DMS153 treated with DMSO at 0.1 percent for 48 hours (cell line): ENCODE measurements around the gene CEP170.

Experiments
- DNase-seq: peaks from one replicate; lab custom pipeline; 2025; ENCODE audit not compliant: unreplicated experiment; lab: John Stamatoyannopoulos, UW

The CEP170 gene

DNA sequence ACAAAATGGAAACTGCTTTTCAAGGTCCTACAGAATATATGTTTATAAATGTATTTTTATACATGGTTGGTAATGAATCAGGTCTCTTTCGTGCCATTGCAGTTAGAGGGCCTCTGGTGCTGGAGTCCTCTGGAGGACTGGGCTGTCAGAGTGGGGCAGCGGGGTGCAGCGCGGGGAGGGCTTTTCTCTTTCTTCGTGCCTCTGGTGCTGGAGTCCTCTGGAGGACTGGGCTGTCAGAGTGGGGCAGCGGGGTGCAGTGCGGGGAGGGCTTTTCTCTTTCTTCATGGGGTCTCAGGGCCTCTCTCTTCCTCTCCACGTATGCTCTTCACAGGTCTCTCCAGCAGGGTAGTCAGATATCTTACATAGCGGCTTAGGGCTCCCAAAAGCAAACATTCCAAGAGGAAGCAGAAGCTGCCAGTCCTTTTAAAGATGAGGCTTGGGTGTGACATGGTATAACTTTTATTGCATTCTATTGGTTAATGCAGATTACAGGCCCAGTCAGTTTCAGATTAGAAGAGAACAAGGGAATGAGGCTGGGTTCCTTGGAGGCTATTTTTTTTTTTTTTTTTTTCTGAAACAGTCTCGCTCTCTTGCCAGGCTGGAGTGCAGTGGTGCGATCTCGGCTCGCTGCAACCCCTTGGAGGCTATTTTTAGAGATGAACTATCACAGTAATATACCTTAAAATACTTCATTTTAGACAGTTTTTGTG is 13.8 kb upstream of the CEP170 start:
- no peak for DNase-seq

DNA sequence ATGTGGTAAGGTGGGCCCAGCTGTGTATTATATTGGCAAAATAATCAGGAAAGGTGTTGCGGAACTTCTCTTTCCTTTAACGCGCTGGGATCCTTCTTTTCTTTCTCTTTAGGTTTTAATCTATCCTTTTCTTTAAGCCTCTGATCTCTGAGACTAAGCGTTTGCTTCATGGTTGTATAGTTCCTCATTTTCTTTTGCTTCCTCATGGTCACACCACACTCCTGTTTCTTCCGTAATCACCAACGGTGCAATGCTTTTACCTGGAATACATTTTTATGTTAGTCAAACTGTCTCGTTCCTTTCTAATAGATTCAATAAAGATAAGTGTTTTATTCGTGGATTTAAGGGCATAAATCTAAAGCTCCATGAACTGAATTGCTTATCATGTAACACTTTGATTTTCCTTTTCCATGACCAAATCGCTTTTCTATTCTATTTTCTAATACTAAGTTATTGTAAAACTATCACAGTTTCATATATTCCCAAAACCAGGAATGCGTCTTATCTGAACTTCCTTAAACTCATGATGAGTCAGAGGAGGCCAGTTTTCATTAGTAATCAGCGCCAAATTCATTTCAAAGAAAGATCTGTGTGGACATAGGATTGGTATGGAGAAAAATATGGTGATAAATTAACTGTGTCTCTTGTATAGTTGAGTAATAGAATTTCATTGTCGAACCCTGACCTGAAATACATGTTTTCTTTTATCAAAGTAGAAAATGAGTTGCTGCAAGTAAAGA is 13.0 kb upstream of the CEP170 start:
- no peak for DNase-seq

DNA sequence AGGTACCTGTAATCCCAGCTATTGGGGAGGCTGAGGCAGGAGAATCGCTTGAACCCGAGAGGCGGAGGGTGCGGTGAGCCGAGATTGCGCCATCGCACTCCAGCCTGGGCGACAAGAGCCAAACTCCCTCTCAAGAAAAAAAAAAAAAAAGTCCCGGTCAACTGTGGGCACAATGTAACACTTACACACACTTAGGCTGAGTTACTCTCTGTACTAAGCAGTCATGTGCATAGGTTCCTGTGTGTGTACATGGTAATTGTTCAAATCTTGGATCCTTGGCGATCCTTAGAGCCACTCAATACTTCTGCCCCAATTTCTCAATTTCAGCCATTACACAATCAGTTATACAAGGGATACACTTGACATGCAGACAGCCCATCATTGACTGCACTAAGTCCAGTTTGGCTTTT is 12.4 kb upstream of the CEP170 start:
- DNase-seq, result no peak

DNA sequence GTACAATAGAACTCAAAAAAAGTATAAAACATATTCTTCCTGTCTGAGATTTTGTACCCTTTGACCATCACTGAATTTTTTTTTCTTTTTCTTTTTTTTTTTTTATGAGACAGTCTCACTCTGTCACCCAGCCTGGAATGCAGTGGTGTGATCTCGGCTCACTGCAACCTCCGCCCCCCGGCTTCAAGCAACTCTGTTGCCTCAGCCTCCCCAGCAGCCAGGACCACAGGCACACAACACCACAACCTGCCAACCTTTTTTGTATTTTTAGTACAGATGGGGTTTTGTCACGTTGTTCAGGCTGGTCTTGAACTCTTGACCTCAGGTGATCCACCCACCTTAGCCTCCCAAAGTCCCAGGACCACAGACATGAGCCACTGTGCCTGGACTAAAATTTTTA is 11.2 kb upstream of the CEP170 start:
- DNase-seq, result no peak

DNA sequence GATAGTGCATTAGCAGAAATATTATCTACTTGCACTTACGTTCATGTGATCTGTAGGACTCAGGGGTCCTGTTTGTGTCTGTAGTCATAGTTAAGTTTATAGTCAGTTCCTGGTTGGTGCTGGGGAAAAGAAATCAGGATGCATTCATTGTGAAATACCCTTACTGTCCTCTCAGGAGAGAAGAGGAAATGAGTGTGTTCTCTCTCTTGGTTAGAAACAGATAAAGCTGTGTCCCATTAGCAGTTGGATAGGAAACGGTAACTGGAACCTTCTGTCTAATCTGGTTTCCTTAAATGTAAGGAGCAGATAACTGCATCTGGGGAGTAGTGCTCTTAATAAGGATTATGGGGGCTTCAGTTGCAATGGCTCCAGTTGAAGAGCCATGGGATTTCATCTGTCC is 9.6 kb upstream of the CEP170 start:
- DNase-seq, result no peak

DNA sequence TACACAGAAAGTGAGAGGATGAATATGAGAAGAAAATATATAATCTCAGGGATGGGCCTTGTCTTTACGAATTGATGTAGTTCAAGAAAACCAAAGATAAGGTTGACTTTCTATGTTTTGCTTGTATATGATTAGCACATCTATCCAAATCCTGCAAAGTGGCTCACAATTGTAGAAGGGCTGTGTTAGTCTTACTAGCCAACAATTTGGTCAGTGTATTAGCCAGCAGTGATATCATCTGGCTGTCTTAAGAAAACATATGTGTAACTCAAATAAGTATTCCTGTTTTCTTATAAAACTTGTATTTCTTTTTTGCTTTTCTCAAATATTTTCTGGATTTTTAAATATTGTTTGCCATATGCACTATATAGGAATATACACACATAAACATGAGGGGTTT is 6.3 kb upstream of the CEP170 start:
- no peak for DNase-seq

DNA sequence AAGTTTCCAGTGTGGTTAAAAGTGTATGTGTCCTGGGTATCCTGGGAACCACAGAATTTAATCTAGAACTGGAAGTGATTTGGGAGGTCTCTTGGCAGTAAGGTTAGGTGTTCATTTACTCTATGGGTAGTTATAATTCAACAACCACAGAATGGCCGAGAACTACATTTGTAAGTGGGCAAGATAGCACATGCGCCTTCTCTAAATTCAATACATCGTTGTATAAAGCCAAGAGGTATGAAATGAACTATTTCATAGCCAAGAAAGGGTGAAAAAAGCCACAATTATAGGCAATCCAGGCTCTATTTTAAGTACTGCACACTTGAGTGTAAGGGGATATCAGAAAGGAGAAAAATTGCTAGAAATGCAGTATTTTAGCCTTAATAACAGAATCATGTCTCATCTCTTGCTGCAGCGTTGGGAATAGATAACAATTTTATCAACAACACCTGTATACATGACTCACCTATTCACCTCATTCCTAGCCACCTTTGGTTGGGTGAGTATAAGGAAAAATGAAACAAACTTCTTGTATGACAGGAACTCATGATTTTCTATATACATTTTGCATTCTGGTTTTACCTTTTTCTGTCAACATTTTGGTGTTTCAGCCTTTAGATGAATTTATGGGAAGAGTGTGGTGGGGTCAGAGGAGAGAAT is 5.3 kb upstream of the CEP170 start:
- no peak for DNase-seq

DNA sequence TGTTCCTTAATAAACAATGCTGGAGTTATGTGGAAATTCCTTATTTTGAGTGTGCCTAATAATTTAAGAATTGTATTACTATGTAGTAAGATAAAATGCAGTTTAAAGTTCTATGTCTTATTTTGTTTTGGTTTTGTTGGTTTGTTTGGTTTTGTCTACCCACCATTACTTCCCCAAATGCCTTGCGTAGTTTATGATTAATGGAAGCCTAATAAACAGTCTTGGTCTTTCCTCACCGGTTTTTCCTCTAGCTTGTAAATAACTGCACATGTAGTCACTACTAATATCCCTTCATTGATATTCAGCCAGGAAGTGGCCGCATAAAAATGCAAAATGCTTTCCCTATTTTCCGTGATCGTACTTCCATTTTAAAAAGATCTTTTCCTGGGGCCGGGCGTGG is 3.6 kb upstream of the CEP170 start:
- no peak for DNase-seq

DNA sequence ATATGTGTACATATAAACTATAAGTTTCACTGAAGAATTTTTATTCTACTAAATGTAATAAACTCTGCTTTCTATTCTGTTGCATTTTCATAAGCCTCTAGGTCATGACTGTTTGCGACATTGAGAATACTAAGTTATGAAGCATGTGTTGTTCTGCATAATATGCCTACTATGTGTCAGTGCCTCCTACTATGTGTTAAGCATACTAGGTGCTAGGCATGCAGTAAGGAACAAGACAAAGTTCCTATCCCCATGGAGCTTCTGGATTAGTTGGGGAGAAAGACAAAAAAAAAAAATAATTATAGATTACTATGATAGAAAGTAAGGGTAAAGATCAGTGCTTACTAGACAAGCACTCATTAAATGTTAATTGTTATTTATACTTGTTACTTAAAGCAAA is 2.1 kb upstream of the CEP170 start:
- no peak for DNase-seq

DNA sequence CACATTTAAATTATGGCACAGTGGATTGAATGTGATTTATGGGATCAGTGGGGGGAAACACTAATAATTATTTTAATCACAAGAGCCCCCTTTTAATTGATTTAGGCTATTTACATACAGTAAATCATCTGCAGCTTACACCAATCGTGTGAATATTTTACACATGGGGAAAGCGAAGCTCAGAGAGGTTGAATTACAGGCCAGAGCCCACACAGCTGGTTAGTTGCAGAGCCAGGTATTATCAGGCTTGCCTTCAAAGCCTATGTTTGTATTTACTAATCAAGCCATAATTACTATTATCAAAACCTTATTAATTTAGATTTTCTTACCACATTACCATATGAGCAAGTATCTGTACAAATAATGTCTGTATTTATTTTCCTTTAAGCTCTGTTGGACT is 1.5 kb upstream of the CEP170 start:
- DNase-seq, result no peak

DNA sequence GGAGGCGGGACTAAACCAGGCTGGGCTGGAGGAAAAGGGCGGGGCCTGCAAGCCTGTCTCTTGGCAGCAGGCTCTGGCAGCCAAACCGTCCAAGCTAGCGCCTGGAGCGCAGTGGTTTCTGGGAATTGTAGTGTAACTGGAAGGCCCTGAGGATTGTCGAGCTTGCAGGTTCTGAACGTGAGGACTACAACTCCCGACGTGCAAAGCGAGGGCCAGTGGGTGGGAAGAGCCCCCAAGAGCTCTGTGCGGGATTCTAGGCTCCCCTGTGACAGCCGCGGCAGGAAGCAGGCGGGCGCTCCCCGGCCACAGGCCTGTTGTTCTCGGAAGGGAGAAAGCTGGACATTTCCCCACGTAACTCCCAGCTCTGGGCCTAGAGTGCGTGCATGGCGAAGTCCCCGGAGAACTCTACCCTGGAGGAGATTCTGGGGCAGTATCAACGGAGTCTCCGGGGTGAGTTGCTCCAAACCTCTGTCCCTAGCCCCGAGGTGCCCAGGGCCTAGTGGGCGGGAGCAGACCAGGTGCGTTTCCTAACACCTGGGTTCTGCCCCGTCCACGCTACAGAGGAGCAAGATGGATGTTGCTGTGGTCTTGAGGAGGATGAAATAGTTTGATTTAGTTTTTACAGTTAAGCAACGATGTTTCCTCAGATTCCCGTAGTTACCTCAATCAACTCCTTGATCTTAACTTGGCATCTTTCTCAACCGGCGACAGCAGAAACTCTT is 871 bp upstream of the CEP170 start, which contains the start of gene SDCCAG8:
Gene SDCCAG8, plus strand, starts transcription at position 251 of the 722 bp plus-strand sequence. Its CDS starts 133 bp downstream, at position 384.
- peak; percentile 99 for DNase-seq

DNA sequence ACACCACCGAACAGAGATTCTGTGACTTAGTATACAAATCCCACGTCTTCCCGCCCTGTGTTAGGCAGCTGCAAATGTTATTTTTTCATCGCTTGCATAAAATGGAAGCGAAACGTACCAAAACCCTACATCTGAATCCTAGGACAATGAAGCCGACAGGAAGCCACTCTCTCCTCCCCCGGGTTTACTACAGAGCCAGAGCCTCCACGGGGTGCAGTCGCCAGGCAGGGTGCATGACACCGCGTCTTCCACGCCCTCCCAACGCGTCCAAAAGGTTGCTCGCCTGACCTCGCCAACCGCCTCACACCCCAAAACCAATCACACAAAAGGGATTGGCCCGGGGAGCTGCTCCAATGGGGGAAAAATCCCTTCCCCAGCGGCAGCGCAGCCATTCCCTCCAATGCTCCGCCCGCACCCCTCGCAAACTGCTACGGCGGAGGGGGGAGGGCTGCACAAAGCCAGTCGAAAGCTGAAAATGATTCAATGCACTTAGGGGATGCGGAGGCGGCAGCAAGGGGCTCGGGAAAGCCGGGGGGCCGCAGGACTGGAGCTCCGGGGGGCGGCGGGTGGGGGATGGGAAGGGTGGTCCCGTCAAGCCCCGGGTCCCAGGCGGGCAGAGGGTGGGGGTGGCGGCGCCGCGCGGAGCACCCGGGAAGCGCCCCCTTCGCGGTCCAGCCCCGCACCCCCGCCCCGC is 701 bp downstream of the CEP170 start:
- peak; percentile 80 for DNase-seq

DNA sequence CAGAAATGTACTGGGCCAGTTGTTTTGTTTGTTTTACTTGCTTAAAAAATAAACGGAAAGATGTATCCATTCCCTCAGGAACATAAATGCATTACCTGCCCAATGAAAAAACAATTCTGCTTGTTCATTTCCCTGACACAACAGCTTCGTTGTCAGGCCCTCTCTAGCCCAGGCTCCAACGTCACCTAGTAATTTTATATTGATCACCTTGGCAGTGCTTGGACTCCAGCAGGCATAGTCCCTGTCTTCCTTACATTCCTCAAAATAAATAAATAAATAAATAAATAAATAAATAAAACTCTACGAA is 1.2 kb downstream of the CEP170 start:
- no peak for DNase-seq

DNA sequence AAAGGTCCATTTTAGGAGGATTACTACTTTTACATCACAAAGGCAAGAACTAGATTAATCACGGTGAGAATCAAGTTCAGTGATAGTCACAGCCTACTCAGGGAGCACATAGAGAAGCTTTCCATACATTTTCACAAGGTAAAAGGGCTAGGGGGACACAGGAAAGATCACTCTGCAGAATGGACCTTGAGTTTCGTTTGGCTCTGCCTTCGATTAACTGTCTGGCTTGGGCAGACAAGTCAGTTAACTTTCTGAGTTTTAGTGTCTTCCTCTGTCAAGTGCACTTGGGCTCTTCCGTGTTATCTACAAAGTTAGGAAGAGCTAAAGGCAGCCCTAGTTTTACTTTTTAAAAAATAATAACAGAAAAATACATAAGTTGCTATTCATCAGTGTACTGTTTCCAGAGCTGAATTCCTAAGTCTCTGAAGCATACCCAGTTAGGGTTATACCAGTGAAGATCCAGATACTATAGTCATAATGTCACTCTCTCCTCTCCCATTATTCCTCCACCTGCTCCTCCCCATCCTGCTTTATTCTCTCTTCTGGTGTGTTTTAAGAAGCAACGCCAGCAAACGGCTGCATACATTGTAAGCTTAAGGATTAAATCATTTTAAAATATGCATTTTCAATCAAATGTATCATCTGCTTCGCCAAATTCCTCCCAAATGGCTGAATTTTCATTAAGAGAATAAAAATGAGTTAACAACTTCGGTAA is 1.7 kb downstream of the CEP170 start:
- DNase-seq, result no peak

DNA sequence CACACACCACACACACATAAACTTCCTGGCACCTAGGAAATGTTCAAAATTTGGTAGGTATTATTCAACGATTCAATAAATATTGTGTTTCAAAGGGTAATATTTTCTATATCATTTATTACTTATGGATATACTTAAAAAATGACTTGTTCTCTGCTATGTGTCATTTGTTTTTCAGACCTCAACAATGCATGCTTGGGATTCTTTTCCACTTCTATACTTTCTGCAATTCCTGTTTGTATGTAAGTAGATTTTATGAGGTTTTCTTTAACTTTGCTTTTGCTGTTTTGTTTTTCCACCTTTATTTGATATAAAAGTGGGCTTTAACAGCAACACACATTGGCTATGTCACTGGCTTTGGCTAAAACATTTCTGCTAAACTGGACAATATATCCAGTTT is 3.5 kb downstream of the CEP170 start:
- DNase-seq, result no peak

DNA sequence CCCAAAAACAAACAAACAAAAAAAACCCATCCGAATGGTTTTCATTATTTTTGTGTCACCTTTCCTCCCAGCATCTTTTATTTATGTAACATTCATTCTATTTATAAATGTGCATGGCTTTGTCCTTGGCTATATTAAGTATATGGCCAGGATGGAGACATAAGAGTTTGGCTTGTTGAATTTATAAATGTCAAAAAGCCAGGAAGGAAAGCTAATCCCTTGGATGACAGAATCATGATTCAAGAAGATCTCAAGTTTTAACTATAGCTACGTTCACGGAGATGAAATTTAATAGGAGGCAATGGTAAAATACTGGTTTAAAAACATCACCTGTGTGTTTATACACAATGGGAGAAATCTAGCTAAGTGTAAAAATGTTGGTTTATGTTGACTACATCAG is 5.0 kb downstream of the CEP170 start:
- DNase-seq, result no peak

DNA sequence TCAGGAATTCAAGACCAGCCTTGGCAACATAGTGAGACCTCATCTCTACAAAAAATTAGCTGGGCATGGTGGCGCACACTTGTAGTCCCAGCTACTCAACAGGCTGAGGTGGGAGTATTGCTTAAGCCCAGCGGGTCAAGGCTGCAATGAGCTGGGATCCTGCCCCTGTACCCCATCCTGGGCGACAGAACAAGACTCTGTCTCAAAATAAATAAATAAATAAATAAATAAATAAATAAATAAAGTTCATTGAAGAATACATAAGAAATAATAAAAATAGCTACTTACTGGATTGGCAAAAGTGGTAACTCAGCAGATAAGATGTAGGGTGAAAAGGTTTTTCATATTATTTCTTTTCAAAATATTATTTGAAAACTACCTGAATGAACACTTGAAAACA is 5.9 kb downstream of the CEP170 start:
- DNase-seq, result no peak

DNA sequence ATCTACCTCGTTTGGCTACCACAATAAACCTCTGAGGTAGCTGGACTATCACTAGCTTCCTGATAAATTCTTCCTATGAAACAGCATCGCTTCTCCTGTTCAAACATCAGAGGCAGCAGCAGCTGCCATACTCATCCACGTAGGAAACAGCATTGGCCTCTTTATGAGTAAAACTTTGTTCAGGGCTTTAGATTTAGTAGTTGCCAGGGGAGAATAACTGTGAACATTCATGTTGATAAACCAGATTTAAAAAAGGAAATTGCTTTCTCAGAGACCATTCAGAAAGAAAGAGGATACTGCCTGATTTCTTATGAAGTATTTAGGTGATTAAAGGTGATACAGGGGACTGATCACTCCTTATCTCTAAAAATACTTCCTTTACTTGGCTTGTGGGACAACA is 7.2 kb downstream of the CEP170 start:
- no peak for DNase-seq

DNA sequence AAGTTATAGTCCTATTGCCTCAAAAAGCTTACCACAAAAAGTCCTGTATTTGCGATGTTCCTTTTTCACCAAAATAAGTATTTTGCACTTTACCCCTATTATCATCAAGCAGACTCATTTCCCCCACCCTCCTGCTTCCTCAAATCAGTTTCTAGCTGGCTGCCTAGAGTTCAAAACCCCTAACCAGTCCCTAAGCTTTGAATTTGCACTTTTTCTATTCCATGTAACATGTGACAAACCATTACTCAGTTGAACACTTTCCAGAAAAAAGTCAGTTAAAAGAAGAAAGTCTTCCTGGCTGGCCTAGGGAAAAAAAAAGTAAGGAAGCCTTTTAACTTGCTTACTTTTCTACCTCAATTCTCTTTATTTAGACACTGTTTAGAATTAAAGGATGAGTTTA is 8.2 kb downstream of the CEP170 start:
- DNase-seq, result no peak

DNA sequence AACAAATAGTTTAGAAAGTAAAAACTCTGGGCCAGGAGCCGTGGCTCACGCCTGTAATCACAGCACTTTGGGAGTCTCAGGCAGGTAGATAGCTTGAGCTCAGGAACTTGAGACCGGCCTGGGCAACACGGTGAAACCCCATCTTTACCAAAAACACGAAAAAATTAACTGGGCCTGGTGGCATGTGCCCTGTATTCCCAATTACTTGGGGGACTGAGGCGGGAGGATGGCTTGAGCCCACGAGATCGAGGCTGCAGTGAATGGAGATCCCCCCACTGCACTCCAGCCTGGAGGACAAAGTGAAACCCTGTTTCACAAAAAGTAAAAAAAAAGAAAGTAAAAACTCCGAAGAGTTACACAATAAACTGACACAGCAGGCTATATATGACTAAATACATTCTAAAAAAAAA is 10.6 kb downstream of the CEP170 start:
- DNase-seq, result no peak
